WTC11 (cell line): Measurements from ENCODE around the gene RAD18. TPM values are rescaled to one million over a fixed set of nuclear protein-coding genes. Genes with fewer than 3 reads are reported as not detected.

Experiments
- ATAC-seq: fragments of 200-7000 bp; cut with Tn5 transposase; 2 replicates; pipeline ENCODE4 v1.10.0; 2021; ENCODE audit warnings: mild to moderate bottlenecking, moderate library complexity
- CTCF ChIA-PET: fragments of 300-600 bp; sonication (Branson Sonifier 250); formaldehyde crosslinking; loops from one replicate; lab custom pipeline; 2021; ENCODE audit warnings: antibody characterized with exemption; lab: Charles Lee
- POLR2A ChIA-PET: fragments of 350-600 bp; sonication (Branson Sonifier 250); formaldehyde crosslinking; loops from one replicate; lab custom pipeline; 2021; ENCODE audit warnings: antibody characterized with exemption; lab: Charles Lee
- DNase-seq: peaks from one replicate; pipeline ENCODE4 v3.0.0; 2021; ENCODE audit warnings: low spot score
- H3K27ac Mint-ChIP-seq: 2 replicates; pipeline ENCODE4 v1.8.0; 2021; ENCODE audit warnings: mixed read lengths
- H3K27me3 Mint-ChIP-seq: 2 replicates; pipeline ENCODE4 v1.8.0; 2021; ENCODE audit warnings: low read depth, mild to moderate bottlenecking, moderate library complexity, mixed read lengths
- H3K36me3 Mint-ChIP-seq: 2 replicates; pipeline ENCODE4 v1.8.0; 2021; ENCODE audit warnings: mixed read lengths
- H3K4me1 Mint-ChIP-seq: 2 replicates; pipeline ENCODE4 v1.8.0; 2022; ENCODE audit warnings: mixed read lengths
- H3K4me3 Mint-ChIP-seq: 2 replicates; pipeline ENCODE4 v1.8.0; 2021; ENCODE audit warnings: mild to moderate bottlenecking, moderate library complexity, mixed read lengths
- H3K9me3 Mint-ChIP-seq: 2 replicates; pipeline ENCODE4 v1.8.0; 2021; ENCODE audit warnings: mixed read lengths
- CREB1 ChIP-seq: sonication (generic); formaldehyde crosslinking; IDR thresholded peaks from 2 replicates; pipeline ENCODE4 v1.8.0; 2023; ENCODE audit warnings: mild to moderate bottlenecking, missing genetic modification reagents
- CREM ChIP-seq: sonication (generic); formaldehyde crosslinking; IDR thresholded peaks from 2 replicates; pipeline ENCODE4 v1.8.1; 2022; ENCODE audit warnings: mild to moderate bottlenecking, missing genetic modification reagents, moderate library complexity
- MYBL2 ChIP-seq: sonication (generic); formaldehyde crosslinking; IDR thresholded peaks from 2 replicates; pipeline ENCODE4 v1.8.1; 2023; ENCODE audit warnings: mild to moderate bottlenecking, moderate library complexity, missing genetic modification reagents
- NFYB ChIP-seq: sonication (generic); formaldehyde crosslinking; conservative IDR thresholded peaks from 2 replicates; pipeline ENCODE4 v1.8.0; 2022; ENCODE audit warnings: low read depth, missing genetic modification reagents
- NR2C2 ChIP-seq: sonication (generic); formaldehyde crosslinking; IDR thresholded peaks from 2 replicates; pipeline ENCODE4 v1.8.0; 2022; ENCODE audit warnings: mild to moderate bottlenecking, missing genetic modification reagents
- RELA ChIP-seq: sonication (generic); formaldehyde crosslinking; IDR thresholded peaks from 2 replicates; pipeline ENCODE4 v1.8.1; 2022; ENCODE audit warnings: missing genetic modification reagents, mild to moderate bottlenecking, borderline replicate concordance
- RORB ChIP-seq: fragments of 250-450 bp; sonication (Bioruptor Pico); IDR thresholded peaks from 2 replicates; pipeline ENCODE4 v1.9.0; 2021; ENCODE audit warnings: mild to moderate bottlenecking
- SOX15 ChIP-seq: fragments of 250-450 bp; sonication (Bioruptor Pico); IDR thresholded peaks from 2 replicates; pipeline ENCODE4 v1.9.0; 2021; ENCODE audit warnings: mild to moderate bottlenecking
- TCF7 ChIP-seq: sonication (generic); formaldehyde crosslinking; IDR thresholded peaks from 2 replicates; pipeline ENCODE4 v1.8.0; 2022; ENCODE audit warnings: mild to moderate bottlenecking, low read depth, missing genetic modification reagents, moderate library complexity
- ZNF138 ChIP-seq: sonication (generic); formaldehyde crosslinking; conservative IDR thresholded peaks from 2 replicates; pipeline ENCODE4 v1.8.1; 2022; ENCODE audit warnings: mild to moderate bottlenecking, moderate library complexity, missing genetic modification reagents
- ZNF219 ChIP-seq: sonication (generic); formaldehyde crosslinking; IDR thresholded peaks from 2 replicates; pipeline ENCODE4 v1.8.0; 2023; ENCODE audit warnings: missing genetic modification reagents, mild to moderate bottlenecking, borderline replicate concordance
- ZNF423 ChIP-seq: fragments of 250-450 bp; sonication (Bioruptor Pico); IDR thresholded peaks from 2 replicates; pipeline ENCODE4 v2.1.2; 2022; ENCODE audit warnings: mild to moderate bottlenecking, moderate library complexity
- total RNA-seq: library from RNA; stranded (reverse); gene quantifications from 3 replicates; pipeline ENCODE4 v1.2.3, GENCODE V29; 2021
- TF ChIP-seq, protein P1 (sequence below): sonication (generic); formaldehyde crosslinking; IDR thresholded peaks from 2 replicates; pipeline ENCODE4 v1.8.0; 2023; ENCODE audit warnings: missing genetic modification reagents, mild to moderate bottlenecking, borderline replicate concordance
- TF ChIP-seq, protein P2 (sequence below): fragments of 250-450 bp; sonication (Bioruptor Pico); IDR thresholded peaks from 2 replicates; pipeline ENCODE4 v1.9.0; 2021; ENCODE audit warnings: mild to moderate bottlenecking, borderline replicate concordance
- TF ChIP-seq, protein P3 (sequence below): fragments of 250-450 bp; sonication (Bioruptor Pico); IDR thresholded peaks from 2 replicates; pipeline ENCODE4 v1.8.0; 2021; ENCODE audit warnings: mild to moderate bottlenecking
- TF ChIP-seq, protein P4 (sequence below): sonication (generic); formaldehyde crosslinking; IDR thresholded peaks from 2 replicates; pipeline ENCODE4 v1.8.1; 2022; ENCODE audit warnings: missing genetic modification reagents, borderline replicate concordance
- TF ChIP-seq, protein P5 (sequence below): sonication (generic); formaldehyde crosslinking; conservative IDR thresholded peaks from 2 replicates; pipeline ENCODE4 v1.8.1; 2022; ENCODE audit warnings: mild to moderate bottlenecking, missing genetic modification reagents
- TF ChIP-seq, protein P6 (sequence below): fragments of 250-450 bp; sonication (Bioruptor Pico); conservative IDR thresholded peaks from 2 replicates; pipeline ENCODE4 v1.9.0; 2021; ENCODE audit warnings: mild to moderate bottlenecking
- TF ChIP-seq, protein P7 (sequence below): fragments of 250-450 bp; sonication (Bioruptor Pico); IDR thresholded peaks from 2 replicates; pipeline ENCODE4 v1.9.0; 2021; ENCODE audit warnings: mild to moderate bottlenecking

RAD18 gene
- total RNA-seq, 1 experiment from 2014 or later = 24.4 TPM

DNA sequence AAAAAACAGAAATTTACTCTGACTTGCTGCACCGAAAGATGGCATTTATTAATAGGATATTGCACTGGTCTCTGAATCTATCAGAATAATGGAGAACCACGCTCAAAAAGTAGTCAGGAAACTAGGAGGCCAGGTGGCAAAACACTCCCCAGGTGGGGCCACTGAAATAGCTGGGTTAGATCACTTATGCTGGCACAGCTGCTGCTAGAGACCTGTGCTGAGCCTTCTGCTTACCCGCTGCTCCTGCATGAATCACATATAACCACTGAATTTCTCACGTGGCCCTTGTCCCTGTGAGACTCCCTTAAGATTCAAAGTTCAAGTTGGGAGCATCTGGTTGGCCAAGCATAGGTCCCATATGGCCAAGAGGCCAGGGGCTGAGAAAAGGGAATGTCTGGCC, 127.9 kb downstream of the RAD18 start:
- TF ChIP-seq RORB (CRISPR knock-in tag) (no peak), CREB1 (CRISPR knock-in tag) (no peak), ZNF423 (CRISPR knock-in tag) (no peak), MYBL2 (no peak), SOX15 (CRISPR knock-in tag) (no peak)
- TF ChIP-seq, protein P1, sequence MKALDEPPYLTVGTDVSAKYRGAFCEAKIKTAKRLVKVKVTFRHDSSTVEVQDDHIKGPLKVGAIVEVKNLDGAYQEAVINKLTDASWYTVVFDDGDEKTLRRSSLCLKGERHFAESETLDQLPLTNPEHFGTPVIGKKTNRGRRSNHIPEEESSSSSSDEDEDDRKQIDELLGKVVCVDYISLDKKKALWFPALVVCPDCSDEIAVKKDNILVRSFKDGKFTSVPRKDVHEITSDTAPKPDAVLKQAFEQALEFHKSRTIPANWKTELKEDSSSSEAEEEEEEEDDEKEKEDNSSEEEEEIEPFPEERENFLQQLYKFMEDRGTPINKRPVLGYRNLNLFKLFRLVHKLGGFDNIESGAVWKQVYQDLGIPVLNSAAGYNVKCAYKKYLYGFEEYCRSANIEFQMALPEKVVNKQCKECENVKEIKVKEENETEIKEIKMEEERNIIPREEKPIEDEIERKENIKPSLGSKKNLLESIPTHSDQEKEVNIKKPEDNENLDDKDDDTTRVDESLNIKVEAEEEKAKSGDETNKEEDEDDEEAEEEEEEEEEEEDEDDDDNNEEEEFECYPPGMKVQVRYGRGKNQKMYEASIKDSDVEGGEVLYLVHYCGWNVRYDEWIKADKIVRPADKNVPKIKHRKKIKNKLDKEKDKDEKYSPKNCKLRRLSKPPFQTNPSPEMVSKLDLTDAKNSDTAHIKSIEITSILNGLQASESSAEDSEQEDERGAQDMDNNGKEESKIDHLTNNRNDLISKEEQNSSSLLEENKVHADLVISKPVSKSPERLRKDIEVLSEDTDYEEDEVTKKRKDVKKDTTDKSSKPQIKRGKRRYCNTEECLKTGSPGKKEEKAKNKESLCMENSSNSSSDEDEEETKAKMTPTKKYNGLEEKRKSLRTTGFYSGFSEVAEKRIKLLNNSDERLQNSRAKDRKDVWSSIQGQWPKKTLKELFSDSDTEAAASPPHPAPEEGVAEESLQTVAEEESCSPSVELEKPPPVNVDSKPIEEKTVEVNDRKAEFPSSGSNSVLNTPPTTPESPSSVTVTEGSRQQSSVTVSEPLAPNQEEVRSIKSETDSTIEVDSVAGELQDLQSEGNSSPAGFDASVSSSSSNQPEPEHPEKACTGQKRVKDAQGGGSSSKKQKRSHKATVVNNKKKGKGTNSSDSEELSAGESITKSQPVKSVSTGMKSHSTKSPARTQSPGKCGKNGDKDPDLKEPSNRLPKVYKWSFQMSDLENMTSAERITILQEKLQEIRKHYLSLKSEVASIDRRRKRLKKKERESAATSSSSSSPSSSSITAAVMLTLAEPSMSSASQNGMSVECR (CRISPR knock-in tag) = no peak
- TF ChIP-seq, protein P2, sequence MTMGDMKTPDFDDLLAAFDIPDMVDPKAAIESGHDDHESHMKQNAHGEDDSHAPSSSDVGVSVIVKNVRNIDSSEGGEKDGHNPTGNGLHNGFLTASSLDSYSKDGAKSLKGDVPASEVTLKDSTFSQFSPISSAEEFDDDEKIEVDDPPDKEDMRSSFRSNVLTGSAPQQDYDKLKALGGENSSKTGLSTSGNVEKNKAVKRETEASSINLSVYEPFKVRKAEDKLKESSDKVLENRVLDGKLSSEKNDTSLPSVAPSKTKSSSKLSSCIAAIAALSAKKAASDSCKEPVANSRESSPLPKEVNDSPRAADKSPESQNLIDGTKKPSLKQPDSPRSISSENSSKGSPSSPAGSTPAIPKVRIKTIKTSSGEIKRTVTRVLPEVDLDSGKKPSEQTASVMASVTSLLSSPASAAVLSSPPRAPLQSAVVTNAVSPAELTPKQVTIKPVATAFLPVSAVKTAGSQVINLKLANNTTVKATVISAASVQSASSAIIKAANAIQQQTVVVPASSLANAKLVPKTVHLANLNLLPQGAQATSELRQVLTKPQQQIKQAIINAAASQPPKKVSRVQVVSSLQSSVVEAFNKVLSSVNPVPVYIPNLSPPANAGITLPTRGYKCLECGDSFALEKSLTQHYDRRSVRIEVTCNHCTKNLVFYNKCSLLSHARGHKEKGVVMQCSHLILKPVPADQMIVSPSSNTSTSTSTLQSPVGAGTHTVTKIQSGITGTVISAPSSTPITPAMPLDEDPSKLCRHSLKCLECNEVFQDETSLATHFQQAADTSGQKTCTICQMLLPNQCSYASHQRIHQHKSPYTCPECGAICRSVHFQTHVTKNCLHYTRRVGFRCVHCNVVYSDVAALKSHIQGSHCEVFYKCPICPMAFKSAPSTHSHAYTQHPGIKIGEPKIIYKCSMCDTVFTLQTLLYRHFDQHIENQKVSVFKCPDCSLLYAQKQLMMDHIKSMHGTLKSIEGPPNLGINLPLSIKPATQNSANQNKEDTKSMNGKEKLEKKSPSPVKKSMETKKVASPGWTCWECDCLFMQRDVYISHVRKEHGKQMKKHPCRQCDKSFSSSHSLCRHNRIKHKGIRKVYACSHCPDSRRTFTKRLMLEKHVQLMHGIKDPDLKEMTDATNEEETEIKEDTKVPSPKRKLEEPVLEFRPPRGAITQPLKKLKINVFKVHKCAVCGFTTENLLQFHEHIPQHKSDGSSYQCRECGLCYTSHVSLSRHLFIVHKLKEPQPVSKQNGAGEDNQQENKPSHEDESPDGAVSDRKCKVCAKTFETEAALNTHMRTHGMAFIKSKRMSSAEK (CRISPR knock-in tag) = no peak
- Mint-ChIP-seq H3K4me3 (no peak overlapping the region), H3K4me1 (no peaks in the 10 kb centered on the region), H3K9me3 (no peaks in the 10 kb centered on the region), H3K27ac (no peak overlapping the region), H3K27me3 (no peaks in the 10 kb centered on the region), H3K36me3 (no peaks in the 10 kb centered on the region)
- DNase-seq = no peak
- POLR2A ChIA-PET = no interaction called here
- CTCF ChIA-PET = no interaction called here
- no peak for ATAC-seq

DNA sequence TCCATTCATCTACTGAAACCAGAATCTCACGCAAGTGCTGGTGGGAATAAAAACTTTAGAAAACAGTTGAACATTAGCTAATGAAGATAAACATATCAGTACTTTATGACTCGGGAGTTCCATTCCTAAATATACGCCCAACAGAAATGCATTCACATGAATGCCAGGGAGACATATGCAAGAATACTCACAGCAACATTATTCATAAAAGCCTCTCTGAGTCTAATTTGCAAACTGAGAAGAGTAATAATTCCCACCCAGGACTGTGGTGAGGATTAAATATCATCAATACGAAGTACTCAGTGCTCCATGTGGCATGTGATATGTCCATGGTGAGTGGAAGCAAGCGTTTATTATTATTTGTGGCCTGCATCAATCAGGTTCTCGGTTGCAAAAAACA, 128.3 kb downstream of the RAD18 start:
- no peak overlapping the region for H3K27ac Mint-ChIP-seq
- no peaks in the 10 kb centered on the region for H3K36me3 Mint-ChIP-seq
- no peaks in the 10 kb centered on the region for H3K9me3 Mint-ChIP-seq
- DNase-seq (no peak), ATAC-seq (no peak)
- ChIA-PET CTCF (no interaction called here), POLR2A (no interaction called here)
- H3K27me3 Mint-ChIP-seq = no peaks in the 10 kb centered on the region
- no peak overlapping the region for H3K4me3 Mint-ChIP-seq
- no peaks in the 10 kb centered on the region for H3K4me1 Mint-ChIP-seq
- no peak for TF ChIP-seq CREM (CRISPR knock-in tag)
- TF ChIP-seq TCF7 (CRISPR knock-in tag) = no peak
- TF ChIP-seq, protein P3, sequence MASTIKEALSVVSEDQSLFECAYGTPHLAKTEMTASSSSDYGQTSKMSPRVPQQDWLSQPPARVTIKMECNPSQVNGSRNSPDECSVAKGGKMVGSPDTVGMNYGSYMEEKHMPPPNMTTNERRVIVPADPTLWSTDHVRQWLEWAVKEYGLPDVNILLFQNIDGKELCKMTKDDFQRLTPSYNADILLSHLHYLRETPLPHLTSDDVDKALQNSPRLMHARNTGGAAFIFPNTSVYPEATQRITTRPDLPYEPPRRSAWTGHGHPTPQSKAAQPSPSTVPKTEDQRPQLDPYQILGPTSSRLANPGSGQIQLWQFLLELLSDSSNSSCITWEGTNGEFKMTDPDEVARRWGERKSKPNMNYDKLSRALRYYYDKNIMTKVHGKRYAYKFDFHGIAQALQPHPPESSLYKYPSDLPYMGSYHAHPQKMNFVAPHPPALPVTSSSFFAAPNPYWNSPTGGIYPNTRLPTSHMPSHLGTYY (CRISPR knock-in tag) = no peak
- TF ChIP-seq ZNF138 (CRISPR knock-in tag) = no peak
- no peak for TF ChIP-seq RELA (CRISPR knock-in tag)
- TF ChIP-seq, protein P4, sequence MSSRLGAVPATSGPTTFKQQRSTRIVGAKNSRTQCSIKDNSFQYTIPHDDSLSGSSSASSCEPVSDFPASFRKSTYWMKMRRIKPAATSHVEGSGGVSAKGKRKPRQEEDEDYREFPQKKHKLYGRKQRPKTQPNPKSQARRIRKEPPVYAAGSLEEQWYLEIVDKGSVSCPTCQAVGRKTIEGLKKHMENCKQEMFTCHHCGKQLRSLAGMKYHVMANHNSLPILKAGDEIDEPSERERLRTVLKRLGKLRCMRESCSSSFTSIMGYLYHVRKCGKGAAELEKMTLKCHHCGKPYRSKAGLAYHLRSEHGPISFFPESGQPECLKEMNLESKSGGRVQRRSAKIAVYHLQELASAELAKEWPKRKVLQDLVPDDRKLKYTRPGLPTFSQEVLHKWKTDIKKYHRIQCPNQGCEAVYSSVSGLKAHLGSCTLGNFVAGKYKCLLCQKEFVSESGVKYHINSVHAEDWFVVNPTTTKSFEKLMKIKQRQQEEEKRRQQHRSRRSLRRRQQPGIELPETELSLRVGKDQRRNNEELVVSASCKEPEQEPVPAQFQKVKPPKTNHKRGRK (CRISPR knock-in tag) = no peak
- TF ChIP-seq NR2C2 (CRISPR knock-in tag) = no peak
- TF ChIP-seq, protein P5, sequence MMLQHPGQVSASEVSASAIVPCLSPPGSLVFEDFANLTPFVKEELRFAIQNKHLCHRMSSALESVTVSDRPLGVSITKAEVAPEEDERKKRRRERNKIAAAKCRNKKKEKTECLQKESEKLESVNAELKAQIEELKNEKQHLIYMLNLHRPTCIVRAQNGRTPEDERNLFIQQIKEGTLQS = no peak
- TF ChIP-seq, protein P6, sequence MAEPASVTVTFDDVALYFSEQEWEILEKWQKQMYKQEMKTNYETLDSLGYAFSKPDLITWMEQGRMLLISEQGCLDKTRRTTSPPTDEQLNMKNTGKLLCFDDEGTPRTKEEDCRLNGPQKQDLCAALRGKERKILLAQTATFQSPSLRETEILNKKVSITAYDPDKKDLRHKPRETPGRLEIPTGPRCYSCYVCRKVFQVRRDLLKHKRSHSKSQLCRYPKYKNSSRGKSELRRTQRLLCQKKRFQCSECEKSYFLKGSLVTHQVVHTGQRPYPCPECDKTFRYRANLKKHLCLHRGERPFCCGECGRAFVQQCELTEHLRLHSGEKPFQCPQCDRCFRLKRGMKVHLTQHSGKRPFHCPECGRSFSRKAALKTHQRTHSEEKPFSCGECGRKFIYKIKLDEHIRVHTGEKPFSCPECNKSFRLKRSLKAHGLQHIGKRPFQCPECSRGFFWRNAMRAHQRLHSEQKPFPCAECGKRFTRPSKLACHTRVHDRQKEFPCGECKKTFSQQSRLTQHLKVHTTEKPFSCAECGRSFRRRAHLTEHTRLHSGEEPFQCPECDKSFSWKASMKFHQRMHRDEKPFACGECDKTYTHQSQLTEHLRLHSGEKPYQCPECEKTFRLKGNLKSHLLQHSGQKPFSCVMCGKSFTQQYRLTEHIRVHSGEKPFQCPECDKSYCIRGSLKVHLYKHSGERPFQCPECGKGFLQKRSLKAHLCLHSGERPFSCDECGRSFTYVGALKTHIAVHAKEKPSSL = no peak
- no peak for TF ChIP-seq NFYB (CRISPR knock-in tag)
- TF ChIP-seq, protein P7, sequence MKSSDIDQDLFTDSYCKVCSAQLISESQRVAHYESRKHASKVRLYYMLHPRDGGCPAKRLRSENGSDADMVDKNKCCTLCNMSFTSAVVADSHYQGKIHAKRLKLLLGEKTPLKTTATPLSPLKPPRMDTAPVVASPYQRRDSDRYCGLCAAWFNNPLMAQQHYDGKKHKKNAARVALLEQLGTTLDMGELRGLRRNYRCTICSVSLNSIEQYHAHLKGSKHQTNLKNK (CRISPR knock-in tag) = no peak
- no peak for TF ChIP-seq ZNF219 (CRISPR knock-in tag)
